Measurements from ENCODE around the gene TUBA1C. TPM values are rescaled to one million over a fixed set of nuclear protein-coding genes. Genes with fewer than 3 reads are reported as not detected.

The TUBA1C gene
- total RNA-seq, 1 experiment from 2014 or later: 660 TPM

GRCh38 chr12:49294804-49295081 lies 29.9 kb downstream of the TUBA1C start:
- peak overlapping the region in 1 of 2 experiments; percentile 20; a peak in 1 of 5 replicates for H3K4me3 Mint-ChIP-seq
- H3K4me2 ChIP-seq (ENCODE audit: insufficient read depth, insufficient read length, low read length): peak overlapping the region; percentile 46

More at GRCh38 chr12:49294804-49295081, 29.9 kb downstream of the TUBA1C start:
- Histone ChIP-seq H2BK15ac (ENCODE audit: low read depth, low read length) (no peak overlapping the region), H3K56ac (ENCODE audit: insufficient read length, low read depth, low read length) (no peak overlapping the region), H3K14ac (ENCODE audit: insufficient read depth, low read length) (no peak overlapping the region), H2BK12ac (ENCODE audit: insufficient read length, low read depth, low read length) (no peak overlapping the region), H4K20me1 (ENCODE audit: control insufficient read depth, insufficient read depth, insufficient read length) (peaks cover 3% of the 10 kb centered on the region), H4K8ac (replicated peaks; ENCODE audit: insufficient read length, low read depth, low read length) (no peak overlapping the region), H4K5ac (ENCODE audit: insufficient read length, low read depth, low read length) (no peak overlapping the region), H3K9me3 (ENCODE audit: control insufficient read depth, low read depth, low read length) (no peaks in the 10 kb centered on the region), H3K4ac (ENCODE audit: low read depth, low read length) (no peak overlapping the region), H2BK120ac (ENCODE audit: low read depth, low read length, poor library complexity, severe bottlenecking) (no peak overlapping the region), H3K23me2 (ENCODE audit: insufficient read length, low read depth, low read length, poor library complexity, severe bottlenecking) (peaks cover 5% of the 10 kb centered on the region), H2AK5ac (ENCODE audit: insufficient read length, low read length) (no peak overlapping the region), H3K18ac (ENCODE audit: insufficient read length, low read depth, low read length) (no peak overlapping the region), H3K27ac (ENCODE audit: insufficient read length, low read depth, low read length) (no peak overlapping the region), H4K91ac (ENCODE audit: insufficient read length, low read depth, low read length) (no peak overlapping the region), H3K23ac (ENCODE audit: insufficient read length, low read depth, low read length) (no peak overlapping the region), H3K9ac (ENCODE audit: extremely low read depth, insufficient read length, low read length) (no peak overlapping the region), H2BK20ac (ENCODE audit: low read depth, low read length, poor library complexity, severe bottlenecking) (no peak overlapping the region), H2AFZ (ENCODE audit: low read length) (no peak overlapping the region), H3K79me2 (ENCODE audit: insufficient read depth, low read length) (no peaks in the 10 kb centered on the region), H3T11ph (ENCODE audit: low read length) (no peak overlapping the region), H3K4me1 (ENCODE audit: insufficient read depth, low read length) (no peaks in the 10 kb centered on the region), H2BK5ac (ENCODE audit: insufficient read length, low read length) (no peak overlapping the region), H3K79me1 (ENCODE audit: insufficient read depth, low read depth, low read length, poor library complexity, severe bottlenecking) (no peaks in the 10 kb centered on the region), H3K27me3 (ENCODE audit: insufficient read depth, low read length) (peaks cover 56% of the 10 kb centered on the region)
- H3K36me3 Mint-ChIP-seq (ENCODE audit: insufficient read depth in 1 of 3, low read depth in 3 of 3): no peaks in the 10 kb centered on the region; a peak in 2 of 7 replicates
- no peak for TF ChIP-seq CTCF (conservative IDR thresholded peaks at IDR 0.05)
- DNase-seq: no peak
- peaks cover 0 to 2% of the 10 kb centered on the region in 2 experiments; a peak in 1 of 5 replicates for H3K9me3 Mint-ChIP-seq
- H3K4me1 Mint-ChIP-seq: peaks cover 14 to 42% of the 10 kb centered on the region in 2 experiments
- peaks cover 89% of the 10 kb centered on the region for H3K27me3 Mint-ChIP-seq (ENCODE audit: low read depth)
- no CpG with 5 or more reads among the region's 5 CpGs for WGBS (ENCODE audit: extremely low coverage, insufficient read length, low lambda C conversion rate)
- no peak overlapping the region for H3K27ac Mint-ChIP-seq

Measured in H9 (cell line).